ENCODE results near the gene PPFIBP1. TPM values are rescaled to one million over a fixed set of nuclear protein-coding genes. Genes with fewer than 3 reads are reported as not detected.

Gene PPFIBP1
- total and polyA plus RNA-seq, 9 of the 15 experiments (the other 6 are each of a cell fraction or from before 2014, with no cell fraction given): 0.46 to 3.5 (median 1.8) TPM

GRCh38 chr12:27619308-27619707 is 95.3 kb downstream of the PPFIBP1 start (continued):
- TF ChIP-seq CTBP1 (IDR thresholded peaks at IDR 0.05; ENCODE audit: borderline replicate concordance) (peak; percentile 39; the same call in 1 of the 2 replicates), ZNF395 (CRISPR knock-in tag; IDR thresholded peaks at IDR 0.05) (no peak), MEIS2 (IDR thresholded peaks at IDR 0.05; ENCODE audit: partially characterized antibody) (peak; percentile 77)

DNA sequence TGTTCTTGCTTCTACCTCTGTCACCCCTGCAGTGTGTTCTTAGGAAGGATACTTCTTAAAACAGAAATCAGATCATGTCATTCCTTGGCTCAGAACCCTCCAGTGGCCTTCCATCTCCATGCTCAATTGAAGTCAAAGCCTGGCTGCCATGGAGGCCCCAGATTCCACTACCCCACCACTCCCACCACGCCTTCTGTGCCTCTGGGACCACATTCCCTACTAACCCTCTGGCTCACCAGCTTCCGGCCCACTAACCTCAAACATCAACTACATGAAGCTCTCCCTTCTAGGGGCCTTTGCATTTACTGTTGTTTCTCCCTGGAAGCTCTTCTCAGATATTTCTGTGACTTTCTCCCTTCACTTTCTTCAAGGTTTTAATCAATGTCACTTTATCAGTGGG is 96.1 kb downstream of the PPFIBP1 start:
- ChIA-PET CTCF (ENCODE audit: low intra/inter-chr PET ratio) (no interaction called here), POLR2A (interaction anchor here (0.6 kb wide), 1 partner anchor 13 kb away, joined by 3 read pairs; no protein-coding TSS in a partner anchor)
- in situ Hi-C loops (cut with MboI) (no loop called here), intact Hi-C loops (cut with micrococcal nuclease) (no loop called here)
- no peaks in the 10 kb centered on the region for H3K79me2 ChIP-seq (ENCODE audit: control insufficient read depth, insufficient read depth, low read length)
- H3K27ac ChIP-seq (ENCODE audit: extremely low read depth, low read depth, low read length): no peak overlapping the region
- 0% methylated on average over 1 of the region's 2 CpGs for WGBS (ENCODE audit: insufficient coverage, low coverage, missing lambda C conversion rate)
- ATAC-seq: no peak
- no peak overlapping the region for H3K4me3 ChIP-seq
- H3K36me3 ChIP-seq (ENCODE audit: control insufficient read depth, insufficient read depth, low read length): no peaks in the 10 kb centered on the region
- no peak overlapping the region for H3K4me2 ChIP-seq (ENCODE audit: insufficient read depth, low read length)
- no peak overlapping the region for H2AFZ ChIP-seq (ENCODE audit: low read depth, low read length)
- FAIRE-seq: no peak
- H3K9me3 ChIP-seq (replicated peaks; ENCODE audit: control insufficient read depth, insufficient read depth, low read depth, low read length): no peaks in the 10 kb centered on the region
- peaks cover 6 to 9% of the 10 kb centered on the region in 2 experiments; a peak in 1 of 5 replicates for H3K27me3 ChIP-seq (ENCODE audit: control insufficient read depth in 2 of 2, insufficient read depth in 2 of 2, low read length in 2 of 2)
- BruUV-seq (replicated peaks): no TSS peak
- H3K9ac ChIP-seq (ENCODE audit: insufficient read depth in 1 of 2, low read depth in 2 of 2, low read length in 2 of 2): no peak overlapping the region
- no peaks in the 10 kb centered on the region for H4K20me1 ChIP-seq (replicated peaks; ENCODE audit: control insufficient read depth, insufficient read depth, low read length)
- no peak for DNase-seq (ENCODE audit: extremely low read depth in 1 of 4, low spot score in 3 of 4)
- no peaks in the 10 kb centered on the region for H3K4me1 ChIP-seq (replicated peaks in 1 of 2; ENCODE audit: control insufficient read depth in 2 of 2, insufficient read depth in 2 of 2, low read length in 2 of 2)
- H3K9me1 ChIP-seq (ENCODE audit: control insufficient read depth, insufficient read depth, low read length): no peaks in the 10 kb centered on the region
- TF ChIP-seq, protein P1, sequence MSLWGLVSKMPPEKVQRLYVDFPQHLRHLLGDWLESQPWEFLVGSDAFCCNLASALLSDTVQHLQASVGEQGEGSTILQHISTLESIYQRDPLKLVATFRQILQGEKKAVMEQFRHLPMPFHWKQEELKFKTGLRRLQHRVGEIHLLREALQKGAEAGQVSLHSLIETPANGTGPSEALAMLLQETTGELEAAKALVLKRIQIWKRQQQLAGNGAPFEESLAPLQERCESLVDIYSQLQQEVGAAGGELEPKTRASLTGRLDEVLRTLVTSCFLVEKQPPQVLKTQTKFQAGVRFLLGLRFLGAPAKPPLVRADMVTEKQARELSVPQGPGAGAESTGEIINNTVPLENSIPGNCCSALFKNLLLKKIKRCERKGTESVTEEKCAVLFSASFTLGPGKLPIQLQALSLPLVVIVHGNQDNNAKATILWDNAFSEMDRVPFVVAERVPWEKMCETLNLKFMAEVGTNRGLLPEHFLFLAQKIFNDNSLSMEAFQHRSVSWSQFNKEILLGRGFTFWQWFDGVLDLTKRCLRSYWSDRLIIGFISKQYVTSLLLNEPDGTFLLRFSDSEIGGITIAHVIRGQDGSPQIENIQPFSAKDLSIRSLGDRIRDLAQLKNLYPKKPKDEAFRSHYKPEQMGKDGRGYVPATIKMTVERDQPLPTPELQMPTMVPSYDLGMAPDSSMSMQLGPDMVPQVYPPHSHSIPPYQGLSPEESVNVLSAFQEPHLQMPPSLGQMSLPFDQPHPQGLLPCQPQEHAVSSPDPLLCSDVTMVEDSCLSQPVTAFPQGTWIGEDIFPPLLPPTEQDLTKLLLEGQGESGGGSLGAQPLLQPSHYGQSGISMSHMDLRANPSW (CRISPR knock-in tag; IDR thresholded peaks at IDR 0.05): no peak
- TF ChIP-seq TFAM (CRISPR knock-in tag; conservative IDR thresholded peaks at IDR 0.05): no peak
- no peak for TF ChIP-seq ATF7 (IDR thresholded peaks at IDR 0.05)
- TF ChIP-seq THRB (CRISPR knock-in tag; conservative IDR thresholded peaks at IDR 0.05): no peak
- no peak for TF ChIP-seq ELF1 (tag; IDR thresholded peaks at IDR 0.05)
- no peak for TF ChIP-seq POLR3G (IDR thresholded peaks at IDR 0.05; ENCODE audit: extremely low read depth, insufficient read length, insufficient replicate concordance)
- no peak for TF ChIP-seq CREB5 (CRISPR knock-in tag; IDR thresholded peaks at IDR 0.05)
- no peak for TF ChIP-seq ZNF511 (CRISPR knock-in tag; IDR thresholded peaks at IDR 0.05)

All from K562 (cell line).